Neuronal stem cell (in vitro differentiated cells): ENCODE results near the gene SFTPD.

Source experiments
- DNase-seq: peaks from one replicate; pipeline ENCODE4 v3.0.0-alpha.2; 2013; ENCODE audit warnings: low spot score
- H2AFZ ChIP-seq: one replicate; pipeline ENCODE4 v1.6.1; 2013; ENCODE audit warnings: mild to moderate bottlenecking, low read length, inconsistent platforms
- H2AK5ac ChIP-seq: 2 replicates; pipeline ENCODE4 v1.6.1; 2013; ENCODE audit warnings: low read depth, mild to moderate bottlenecking, inconsistent platforms, low read length, moderate library complexity, mixed read lengths
- H2BK120ac ChIP-seq: 2 replicates; pipeline ENCODE4 v1.6.1; 2013; ENCODE audit warnings: low read depth, mild to moderate bottlenecking, inconsistent platforms, low read length, moderate library complexity, mixed read lengths
- H2BK12ac ChIP-seq: one replicate; pipeline ENCODE4 v1.6.1; 2013; ENCODE audit warnings: low read length, inconsistent platforms
- H2BK15ac ChIP-seq: 2 replicates; pipeline ENCODE4 v1.6.1; 2013; ENCODE audit warnings: mild to moderate bottlenecking, low read length, inconsistent platforms, mixed read lengths
- H2BK5ac ChIP-seq: one replicate; pipeline ENCODE4 v1.6.1; 2013; ENCODE audit warnings: inconsistent platforms, mild to moderate bottlenecking, low read length, moderate library complexity
- H3K14ac ChIP-seq: one replicate; pipeline ENCODE4 v1.6.1; 2013; ENCODE audit warnings: low read length, inconsistent platforms
- H3K18ac ChIP-seq: 2 replicates; pipeline ENCODE4 v1.6.1; 2013; ENCODE audit warnings: low read length, inconsistent platforms
- H3K23ac ChIP-seq: 2 replicates; pipeline ENCODE4 v1.6.1; 2013; ENCODE audit warnings: low read depth, mild to moderate bottlenecking, mixed read lengths, low read length, inconsistent platforms; ENCODE audit not compliant: poor library complexity
- H3K27ac ChIP-seq: replicated peaks from 3 replicates; pipeline ENCODE4 v1.5.1; 2013; ENCODE audit warnings: low read length, inconsistent platforms
- H3K27me3 ChIP-seq, 3 experiments: 2 replicates each; pipeline ENCODE4 v1.6.1; 2013; ENCODE audit warnings: low read length in 3 of 3, mild to moderate bottlenecking in 2 of 3, inconsistent platforms in 1 of 3, low read depth in 1 of 3, mixed read lengths in 1 of 3, moderate library complexity in 1 of 3; ENCODE audit not compliant: control insufficient read depth in 3 of 3, insufficient read depth in 3 of 3
- H3K36me3 ChIP-seq, 2 donors: replicated peaks in 1 of 2; 2 replicates each; pipeline ENCODE4 v1.6.1; 2013; ENCODE audit warnings: low read length in 2 of 2; ENCODE audit not compliant: control insufficient read depth in 2 of 2, insufficient read depth in 2 of 2
- H3K4ac ChIP-seq: 2 replicates; pipeline ENCODE4 v1.6.1; 2013; ENCODE audit warnings: inconsistent platforms, mild to moderate bottlenecking, low read length, moderate library complexity
- H3K4me1 ChIP-seq, 2 donors: 1 replicate in 1 of 2; 2 replicates in 1 of 2; pipeline ENCODE4 v1.6.1; 2013; ENCODE audit warnings: low read length in 2 of 2, low read depth in 1 of 2; ENCODE audit not compliant: control insufficient read depth in 2 of 2, insufficient read depth in 1 of 2
- H3K4me2 ChIP-seq: one replicate; pipeline ENCODE4 v1.6.1; 2013; ENCODE audit warnings: mild to moderate bottlenecking, low read length, inconsistent platforms; ENCODE audit not compliant: insufficient read depth, poor library complexity, severe bottlenecking
- H3K4me3 ChIP-seq, 2 donors: 2 replicates each; pipeline ENCODE4 v1.5.1; 2013; ENCODE audit warnings: low read length in 2 of 2, mild to moderate bottlenecking in 2 of 2, inconsistent platforms in 1 of 2, moderate library complexity in 1 of 2
- H3K79me1 ChIP-seq: one replicate; pipeline ENCODE4 v1.6.1; 2013; ENCODE audit warnings: low read depth, mild to moderate bottlenecking, inconsistent platforms, low read length, moderate library complexity
- H3K9ac ChIP-seq: one replicate; pipeline ENCODE4 v1.6.1; 2013; ENCODE audit warnings: mild to moderate bottlenecking, low read depth, low read length, inconsistent platforms; ENCODE audit not compliant: poor library complexity
- H3K9me3 ChIP-seq, 2 donors: replicated peaks in 1 of 2; 2 replicates each; pipeline versions ENCODE3 to v1.6.1; 2013; ENCODE audit warnings: low read length in 2 of 2, mild to moderate bottlenecking in 2 of 2, inconsistent platforms in 1 of 2, low read depth in 1 of 2, mixed read lengths in 1 of 2, moderate library complexity in 1 of 2; ENCODE audit not compliant: control insufficient read depth in 2 of 2, insufficient read depth in 1 of 2
- H4K8ac ChIP-seq: one replicate; pipeline ENCODE4 v1.6.1; 2013; ENCODE audit warnings: low read depth, mild to moderate bottlenecking, inconsistent platforms, low read length, moderate library complexity
- H4K91ac ChIP-seq: one replicate; pipeline ENCODE4 v1.6.1; 2013; ENCODE audit warnings: low read length, low read depth, mild to moderate bottlenecking, inconsistent platforms; ENCODE audit not compliant: poor library complexity
- WGBS, 2 donors: extraction: QIAGEN DNeasy Blood & Tissue Kit; methylation state at CpG; one replicate each; pipeline ENCODE4 v1.1.7; 2013; ENCODE audit warnings: missing lambda C conversion rate in 2 of 2, mixed read lengths in 1 of 2; ENCODE audit not compliant: insufficient read length in 2 of 2, insufficient replicate concordance in 1 of 2; ENCODE audit errors: extremely low coverage in 2 of 2; 5-methylcytosine and 5-hydroxymethylcytosine counted together

Gene SFTPD

GRCh38 chr10:79932841-79933379 lies 16.0 kb downstream of the SFTPD start:
- Histone ChIP-seq H3K23ac (no peak overlapping the region), H3K4ac (no peak overlapping the region), H2AFZ (no peak overlapping the region), H3K14ac (no peak overlapping the region), H3K18ac (no peak overlapping the region), H3K27me3 (peaks cover 0 to 1% (median 0%) of the 10 kb centered on the region in 3 experiments), H2AK5ac (no peak overlapping the region), H4K91ac (no peak overlapping the region), H3K9ac (no peak overlapping the region), H3K27ac (no peak overlapping the region), H2BK12ac (no peak overlapping the region), H4K8ac (no peak overlapping the region), H2BK120ac (no peak overlapping the region), H3K4me2 (no peak overlapping the region), H3K79me1 (no peaks in the 10 kb centered on the region), H3K36me3 (no peaks in the 10 kb centered on the region), H3K9me3 (no peaks in the 10 kb centered on the region), H2BK5ac (no peak overlapping the region), H3K4me3 (no peak overlapping the region), H2BK15ac (no peak overlapping the region), H3K4me1 (no peaks in the 10 kb centered on the region)
- DNase-seq = no peak
- WGBS, 2 donors = no CpG with 5 or more reads among the region's 4 CpGs

- no peak overlapping the region for H3K23ac ChIP-seq
- no peak overlapping the region for H3K14ac ChIP-seq
- H2BK5ac ChIP-seq = no peak overlapping the region
- H2BK15ac ChIP-seq = no peak overlapping the region
- H2AFZ ChIP-seq = no peak overlapping the region
- no peak for DNase-seq
- no peak overlapping the region for H3K18ac ChIP-seq
- no peak overlapping the region for H4K8ac ChIP-seq
- no peak overlapping the region for H3K4ac ChIP-seq
- H3K79me1 ChIP-seq = no peaks in the 10 kb centered on the region
- peaks cover 0 to 1% (median 0%) of the 10 kb centered on the region in 3 experiments for H3K27me3 ChIP-seq
- no peak overlapping the region for H2AK5ac ChIP-seq
- no peaks in the 10 kb centered on the region for H3K9me3 ChIP-seq
- no peaks in the 10 kb centered on the region for H3K36me3 ChIP-seq
- no peak overlapping the region for H3K9ac ChIP-seq
- no peak overlapping the region for H3K4me3 ChIP-seq
- H2BK120ac ChIP-seq = no peak overlapping the region
- WGBS, 2 donors = no CpG with 5 or more reads among the region's 1 CpG
- H4K91ac ChIP-seq = no peak overlapping the region
- no peak overlapping the region for H3K27ac ChIP-seq
- H3K4me1 ChIP-seq = no peaks in the 10 kb centered on the region
- no peak overlapping the region for H3K4me2 ChIP-seq
- H2BK12ac ChIP-seq = no peak overlapping the region
Observed at GRCh38 chr10:79932307-79932706, 16.6 kb downstream of the SFTPD start.

GRCh38 chr10:79930751-79931150 lies 18.2 kb downstream of the SFTPD start:
- H3K27ac ChIP-seq = no peak overlapping the region
- no peak overlapping the region for H3K4ac ChIP-seq
- peaks cover 3 to 10% of the 10 kb centered on the region in 2 donors for H3K9me3 ChIP-seq
- no peaks in the 10 kb centered on the region for H3K4me1 ChIP-seq
- no peak overlapping the region for H3K9ac ChIP-seq
- H3K79me1 ChIP-seq = no peaks in the 10 kb centered on the region
- no peak overlapping the region for H2AK5ac ChIP-seq
- H3K4me3 ChIP-seq = no peak overlapping the region
- H3K18ac ChIP-seq = no peak overlapping the region
- DNase-seq = no peak
- no peak overlapping the region for H2AFZ ChIP-seq
- H4K8ac ChIP-seq = no peak overlapping the region
- H2BK120ac ChIP-seq = no peak overlapping the region
- H3K27me3 ChIP-seq = peaks cover 0 to 1% (median 0%) of the 10 kb centered on the region in 3 experiments
- H3K36me3 ChIP-seq = no peaks in the 10 kb centered on the region
- H4K91ac ChIP-seq = no peak overlapping the region
- H2BK12ac ChIP-seq = no peak overlapping the region
- no peak overlapping the region for H3K4me2 ChIP-seq
- no CpG with 5 or more reads among the region's 2 CpGs for WGBS, 2 donors
- no peak overlapping the region for H3K14ac ChIP-seq
- no peak overlapping the region for H2BK5ac ChIP-seq
- H3K23ac ChIP-seq = no peak overlapping the region
- no peak overlapping the region for H2BK15ac ChIP-seq

GRCh38 chr10:79930267-79930666 lies 18.6 kb downstream of the SFTPD start:
- WGBS, 2 donors = no CpG with 5 or more reads among the region's 4 CpGs
- no peak overlapping the region for H2AFZ ChIP-seq
- H2BK5ac ChIP-seq = no peak overlapping the region
- H2BK15ac ChIP-seq = no peak overlapping the region
- no peak overlapping the region for H3K4me2 ChIP-seq
- no peak overlapping the region for H3K4me3 ChIP-seq
- H3K27me3 ChIP-seq = peaks cover 0 to 1% (median 0%) of the 10 kb centered on the region in 3 experiments
- no peak overlapping the region for H4K8ac ChIP-seq
- no peak overlapping the region for H3K27ac ChIP-seq
- H3K4me1 ChIP-seq = no peaks in the 10 kb centered on the region
- no peak overlapping the region for H3K9ac ChIP-seq
- no peaks in the 10 kb centered on the region for H3K79me1 ChIP-seq
- H2BK120ac ChIP-seq = no peak overlapping the region
- H4K91ac ChIP-seq = no peak overlapping the region
- no peak overlapping the region for H2AK5ac ChIP-seq
- peaks cover 3 to 10% of the 10 kb centered on the region in 2 donors for H3K9me3 ChIP-seq
- DNase-seq = no peak
- H3K36me3 ChIP-seq = no peaks in the 10 kb centered on the region
- H3K14ac ChIP-seq = no peak overlapping the region
- no peak overlapping the region for H3K4ac ChIP-seq
- H3K23ac ChIP-seq = no peak overlapping the region
- H3K18ac ChIP-seq = no peak overlapping the region
- no peak overlapping the region for H2BK12ac ChIP-seq
